H1 (cell line): Measurements from ENCODE around the gene ZNF385B. TPM values are rescaled to one million over a fixed set of nuclear protein-coding genes. Genes with fewer than 3 reads are reported as not detected.

ENCODE experiments used
- CTCF ChIA-PET: fragments of 300-600 bp; sonication (Branson Sonifier 250); formaldehyde crosslinking; loops from one replicate; lab custom pipeline; 2021; ENCODE audit not compliant: partially characterized antibody; lab: Charles Lee
- POLR2A ChIA-PET: fragments of 300-600 bp; sonication (Branson Sonifier 250); formaldehyde crosslinking; loops from one replicate; lab custom pipeline; 2021; ENCODE audit warnings: inconsistent platforms; ENCODE audit not compliant: partially characterized antibody; lab: Charles Lee
- DNase-seq, 2 experiments: peaks; one replicate each; pipeline versions ENCODE4 v3.0.0 to v3.0.0-alpha.2; 2010 to 2022; ENCODE audit warnings: low spot score in 2 of 2, low read depth in 1 of 2, mixed read lengths in 1 of 2
- FAIRE-seq: peaks from 2 replicates; lab custom pipeline; 2011; peaks lifted over from hg19 to GRCh38; lab: Jason Lieb, UNC
- H2AFZ ChIP-seq: 2 replicates; pipeline ENCODE4 v1.8.1; 2012; ENCODE audit warnings: low read length, inconsistent platforms
- H2AK5ac ChIP-seq: 2 replicates; pipeline ENCODE4 v1.6.1; 2013; ENCODE audit warnings: low read depth, low read length
- H2BK120ac ChIP-seq: replicated peaks from 2 replicates; pipeline ENCODE3; 2013; ENCODE audit warnings: low read depth, low read length, inconsistent platforms
- H2BK12ac ChIP-seq: 2 replicates; pipeline ENCODE4 v1.6.1; 2013; ENCODE audit warnings: low read depth, low read length
- H2BK15ac ChIP-seq: 2 replicates; pipeline ENCODE4 v1.6.1; 2013; ENCODE audit warnings: low read length
- H2BK20ac ChIP-seq: 2 replicates; pipeline ENCODE4 v1.6.1; 2013; ENCODE audit warnings: low read length
- H2BK5ac ChIP-seq: 2 replicates; pipeline ENCODE4 v1.6.1; 2013; ENCODE audit warnings: low read depth, low read length
- H3K14ac ChIP-seq: 2 replicates; pipeline ENCODE4 v1.6.1; 2013; ENCODE audit warnings: inconsistent platforms; ENCODE audit not compliant: insufficient read length
- H3K18ac ChIP-seq: 2 replicates; pipeline ENCODE4 v1.6.1; 2013; ENCODE audit warnings: low read length; ENCODE audit errors: extremely low read depth
- H3K23ac ChIP-seq: 2 replicates; pipeline ENCODE4 v1.6.1; 2013; ENCODE audit warnings: inconsistent platforms; ENCODE audit not compliant: insufficient read length
- H3K23me2 ChIP-seq: 2 replicates; pipeline ENCODE4 v1.6.1; 2013; ENCODE audit warnings: low read depth, low read length
- H3K27ac ChIP-seq: 2 replicates; pipeline ENCODE4 v1.6.1; 2011; ENCODE audit warnings: low read depth, low read length, inconsistent platforms
- H3K27me3 ChIP-seq, 4 experiments: replicated peaks in 1 of 4; 1 replicate in 1 of 4; 2 replicates in 3 of 4; pipeline versions ENCODE4 v1.6.1 to v1.8.1; 2011 to 2013; ENCODE audit warnings: low read length in 3 of 4, mild to moderate bottlenecking in 3 of 4, inconsistent platforms in 2 of 4, mixed read lengths in 2 of 4, moderate library complexity in 1 of 4; ENCODE audit not compliant: control insufficient read depth in 3 of 4, insufficient read depth in 3 of 4; ENCODE audit errors: extremely low read depth in 1 of 4
- H3K36me3 ChIP-seq, 4 experiments: 2 replicates each; pipeline versions ENCODE4 v1.6.1 to v1.8.1; 2011 to 2013; ENCODE audit warnings: mild to moderate bottlenecking in 4 of 4, low read length in 3 of 4, moderate library complexity in 2 of 4, control low read depth in 1 of 4, inconsistent platforms in 1 of 4; ENCODE audit not compliant: insufficient read depth in 4 of 4, control insufficient read depth in 2 of 4
- H3K4ac ChIP-seq: replicated peaks from 2 replicates; pipeline ENCODE3; 2013; ENCODE audit warnings: low read length, low read depth, mixed read lengths, inconsistent platforms; ENCODE audit not compliant: insufficient read length
- H3K4me1 ChIP-seq, 4 experiments: replicated peaks in 1 of 4; 1 replicate in 1 of 4; 2 replicates in 3 of 4; pipeline versions ENCODE4 v1.6.1 to v1.8.1; 2011 to 2013; ENCODE audit warnings: low read length in 3 of 4, inconsistent platforms in 2 of 4, mixed read lengths in 1 of 4; ENCODE audit not compliant: insufficient read depth in 4 of 4, control insufficient read depth in 3 of 4
- H3K4me2 ChIP-seq, 2 experiments: 2 replicates each; pipeline versions ENCODE4 v1.6.1 to v1.8.1; 2011 to 2013; ENCODE audit warnings: low read depth in 2 of 2, low read length in 2 of 2, control low read depth in 1 of 2, inconsistent platforms in 1 of 2, mild to moderate bottlenecking in 1 of 2; ENCODE audit not compliant: insufficient read depth in 1 of 2
- H3K4me3 ChIP-seq, 4 experiments: fragments of 200-600, 300-600 bp in 1 of 4; sonication (generic), shearing (Covaris generic), sonication (Bioruptor Twin) in 1 of 4; 2 replicates each; pipeline versions ENCODE4 v1.5.1 to v1.8.1; 2011 to 2016; ENCODE audit warnings: low read length in 4 of 4, low read depth in 3 of 4, control low read depth in 2 of 4, inconsistent platforms in 2 of 4, mild to moderate bottlenecking in 2 of 4, mixed read lengths in 1 of 4, moderate library complexity in 1 of 4; ENCODE audit not compliant: insufficient read depth in 2 of 4; ENCODE audit errors: extremely low read depth in 1 of 4
- H3K56ac ChIP-seq: replicated peaks from 2 replicates; pipeline ENCODE3; 2013; ENCODE audit warnings: low read depth, mild to moderate bottlenecking, mixed read lengths, low read length, inconsistent platforms; ENCODE audit not compliant: insufficient read length
- H3K79me1 ChIP-seq: 2 replicates; pipeline ENCODE4 v1.6.1; 2013; ENCODE audit warnings: low read depth, low read length, control low read depth
- H3K79me2 ChIP-seq, 2 experiments: 2 replicates each; pipeline versions ENCODE4 v1.6.1 to v1.8.1; 2012 to 2013; ENCODE audit warnings: low read length in 2 of 2, mild to moderate bottlenecking in 2 of 2, inconsistent platforms in 1 of 2; ENCODE audit not compliant: insufficient read depth in 2 of 2, control insufficient read depth in 1 of 2
- H3K9ac ChIP-seq, 4 experiments: replicated peaks in 1 of 4; 1 replicate in 1 of 4; 2 replicates in 3 of 4; pipeline versions ENCODE4 v1.6.1 to v1.8.1; 2011 to 2013; ENCODE audit warnings: low read depth in 3 of 4, low read length in 3 of 4, control low read depth in 2 of 4, mild to moderate bottlenecking in 2 of 4, moderate library complexity in 2 of 4, inconsistent platforms in 1 of 4; ENCODE audit errors: extremely low read depth in 1 of 4
- H3K9me3 ChIP-seq, 2 experiments: 2 replicates each; pipeline versions ENCODE4 v1.6.1 to v1.8.1; 2012 to 2013; ENCODE audit warnings: mild to moderate bottlenecking in 2 of 2, moderate library complexity in 2 of 2, control low read depth in 1 of 2, inconsistent platforms in 1 of 2, low read depth in 1 of 2, low read length in 1 of 2, mixed read lengths in 1 of 2; ENCODE audit not compliant: insufficient read depth in 2 of 2
- H4K20me1 ChIP-seq, 2 experiments: replicated peaks in 1 of 2; 2 replicates each; pipeline versions ENCODE3 to v1.8.1; 2011 to 2013; ENCODE audit warnings: inconsistent platforms in 2 of 2, low read length in 2 of 2, mild to moderate bottlenecking in 1 of 2; ENCODE audit not compliant: insufficient read depth in 2 of 2, control insufficient read depth in 1 of 2
- H4K5ac ChIP-seq: 2 replicates; pipeline ENCODE4 v1.6.1; 2013; ENCODE audit warnings: low read length, low read depth, mixed read lengths, inconsistent platforms; ENCODE audit not compliant: insufficient read length
- H4K8ac ChIP-seq: 2 replicates; pipeline ENCODE4 v1.8.0; 2013; ENCODE audit warnings: mild to moderate bottlenecking, moderate library complexity, low read length, inconsistent platforms; ENCODE audit not compliant: insufficient read depth; ENCODE audit errors: extremely low read depth
- H4K91ac ChIP-seq: replicated peaks from 2 replicates; pipeline ENCODE3; 2013; ENCODE audit warnings: low read length, mixed read lengths, inconsistent platforms; ENCODE audit not compliant: insufficient read length
- ASH2L ChIP-seq: fragments of 200-600, 300-600 bp; sonication (generic); IDR thresholded peaks from one replicate; pipeline ENCODE4 v1.7.1; 2017; ENCODE audit warnings: low read length
- CREB1 ChIP-seq: IDR thresholded peaks from 2 replicates; pipeline ENCODE4 v1.6.1; 2012; ENCODE audit warnings: inconsistent platforms
- CTBP2 ChIP-seq: IDR thresholded peaks from 2 replicates; pipeline ENCODE4 v1.7.0; 2011; ENCODE audit warnings: borderline replicate concordance, mild to moderate bottlenecking, moderate library complexity, mixed read lengths, low read length; ENCODE audit not compliant: insufficient read depth, insufficient read length
- GABPA ChIP-seq: IDR thresholded peaks from 2 replicates; pipeline ENCODE4 v1.6.1; 2011; ENCODE audit warnings: mild to moderate bottlenecking, low read length, moderate library complexity, borderline replicate concordance; ENCODE audit not compliant: insufficient read depth
- HDAC6 ChIP-seq: IDR thresholded peaks from one replicate; pipeline ENCODE4 v1.7.1; 2012; ENCODE audit warnings: low read depth, mild to moderate bottlenecking, inconsistent platforms, low read length, moderate library complexity
- KDM5A ChIP-seq: fragments of 200-600 bp; IDR thresholded peaks from 2 replicates; pipeline ENCODE4 v1.7.1; 2012; ENCODE audit warnings: mild to moderate bottlenecking, low read length, inconsistent platforms, mixed read lengths
- SIX5 ChIP-seq: IDR thresholded peaks from 2 replicates; pipeline ENCODE4 v1.6.1; 2011; ENCODE audit warnings: mild to moderate bottlenecking, low read depth, low read length
- ZNF274 ChIP-seq: IDR thresholded peaks from 2 replicates; pipeline ENCODE4 v1.7.0; 2012; ENCODE audit warnings: low read length, borderline replicate concordance; ENCODE audit errors: extremely low read depth
- WGBS, 2 experiments: shearing (Covaris generic) in 1 of 2; methylation state at CpG; one replicate each; pipeline versions ENCODE4 v1.1.6 to v1.1.7; 2013 to 2015; ENCODE audit warnings: low lambda C conversion rate in 2 of 2, mixed read lengths in 2 of 2, inconsistent platforms in 1 of 2, low coverage in 1 of 2, missing lambda C conversion rate in 1 of 2; ENCODE audit not compliant: insufficient replicate concordance in 2 of 2, insufficient coverage in 1 of 2, insufficient read length in 1 of 2; ENCODE audit errors: extremely low coverage in 1 of 2, missing lambda C conversion rate in 1 of 2; 5-methylcytosine and 5-hydroxymethylcytosine counted together
- polyA plus RNA-seq, 7 experiments: library from polyadenylated mRNA; depleted of rRNA in 3 of 7; stranded (reverse) in 5 of 7; unstranded in 2 of 7; fragments of >200 nt in 5 of 7; fragments of 200-250 nt in 2 of 7; gene quantifications; 1 replicate in 5 of 7; 2 replicates in 1 of 7; 4 replicates in 1 of 7; pipeline versions ENCODE4 v1.2.1 to v1.2.3, GENCODE V29; 2011 to 2013; ENCODE audit warnings: missing spikeins in 2 of 7, mixed read lengths in 2 of 7
- total RNA-seq: library from RNA; stranded (reverse); fragmentation: NEBNext Ultra II Directional; extraction: Animal tissue kit (Norgen Biotek cat#: 25700); gene quantifications from 2 replicates; pipeline ENCODE4 v1.2.1, GENCODE V29; 2021

Gene ZNF385B
- total and polyA plus RNA-seq, 2 of the 8 experiments (the other 6 are each of a cell fraction or from before 2014, with no cell fraction given): 1.1 to 3.7 TPM

DNA sequence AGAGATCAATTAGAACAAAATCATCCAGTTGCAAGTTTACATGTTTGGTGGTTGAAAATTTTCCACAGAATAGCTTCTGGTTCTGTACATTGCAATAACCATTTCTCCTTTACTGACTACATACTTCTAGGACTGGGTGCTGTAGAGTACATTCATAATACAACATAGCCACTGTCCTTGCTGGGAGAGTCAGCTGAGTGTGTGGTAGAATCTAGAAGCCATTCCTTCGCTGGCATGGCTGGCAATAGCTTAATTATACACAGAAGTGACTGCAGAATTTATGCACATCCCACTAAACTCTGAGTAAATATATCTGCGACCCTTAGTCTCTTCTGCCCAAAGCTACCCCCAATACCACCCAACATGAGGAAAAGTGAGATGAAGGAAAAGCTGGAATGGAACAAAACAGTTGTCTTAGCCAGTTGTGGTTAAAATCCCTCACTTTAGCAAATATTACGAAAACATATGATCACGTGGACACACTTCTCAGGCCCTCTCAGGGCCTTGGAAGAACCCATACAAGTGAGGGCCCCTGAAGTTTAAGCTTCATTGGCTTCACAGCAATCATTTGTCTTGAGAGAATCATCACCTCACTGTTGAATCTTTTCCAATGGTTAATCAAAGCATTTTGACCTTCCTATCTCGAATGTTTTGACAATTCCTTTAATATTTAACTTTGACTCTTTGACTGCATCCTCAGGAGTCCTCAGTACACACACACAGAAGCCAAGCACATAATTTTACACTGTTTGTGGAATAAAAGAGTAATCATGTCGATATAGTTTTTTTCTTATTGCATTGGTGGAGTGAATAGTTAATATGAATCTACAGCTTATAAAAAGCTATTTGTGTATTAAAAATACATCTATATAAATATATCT, 225.1 kb downstream of the ZNF385B start:
- Histone ChIP-seq H3K36me3 (no peaks in the 10 kb centered on the region), H3K4me2 (no peak overlapping the region), H4K8ac (no peak overlapping the region), H2AK5ac (no peak overlapping the region), H3K4me3 (no peak overlapping the region), H3K56ac (no peak overlapping the region), H2BK20ac (no peak overlapping the region), H2BK15ac (no peak overlapping the region), H2AFZ (no peak overlapping the region), H4K5ac (no peak overlapping the region), H3K79me1 (no peaks in the 10 kb centered on the region), H3K9me3 (no peaks in the 10 kb centered on the region), H3K4ac (no peak overlapping the region), H3K4me1 (no peaks in the 10 kb centered on the region), H3K18ac (no peak overlapping the region), H2BK120ac (no peak overlapping the region), H3K14ac (no peak overlapping the region), H4K20me1 (no peaks in the 10 kb centered on the region), H2BK5ac (no peak overlapping the region), H3K27ac (no peak overlapping the region), H3K23me2 (no peaks in the 10 kb centered on the region), H2BK12ac (no peak overlapping the region), H3K23ac (no peak overlapping the region), H3K9ac (no peak overlapping the region), H3K79me2 (no peaks in the 10 kb centered on the region), H3K27me3 (no peaks in the 10 kb centered on the region), H4K91ac (no peak overlapping the region)
- FAIRE-seq (no peak), DNase-seq (no peak)
- ChIA-PET POLR2A (no interaction called here), CTCF (interaction anchor here (1.1 kb wide), 1 partner anchor 16 kb away, joined by 4 read pairs; no protein-coding TSS in a partner anchor)
- TF ChIP-seq ZNF274 (no peak), GABPA (no peak), KDM5A (no peak), CREB1 (no peak), CTBP2 (no peak), ASH2L (no peak), HDAC6 (no peak), SIX5 (no peak)
- WGBS, 2 experiments: 87% methylated on average over 6 of the region's 6 CpGs; no CpG with 5 or more reads in 1 of the 2 experiments
